Fibroblast of villous mesenchyme (primary cell): ENCODE results near the gene JAG1. TPM values are rescaled to one million over a fixed set of nuclear protein-coding genes. Genes with fewer than 3 reads are reported as not detected.

Source experiments
- DNase-seq: peaks from one replicate; pipeline ENCODE4 v3.0.0-alpha.2; 2010; ENCODE audit warnings: low read depth
- H3K4me3 ChIP-seq: 2 replicates; pipeline ENCODE4 v1.5.1; 2011; ENCODE audit warnings: low read depth, mild to moderate bottlenecking, low read length
- total RNA-seq: library from RNA; depleted of rRNA; stranded (reverse); fragments of >200 nt; gene quantifications from 2 replicates; pipeline ENCODE4 v1.2.3, GENCODE V29; 2012
- TF ChIP-seq, protein P1 (sequence below): IDR thresholded peaks from 2 replicates; pipeline ENCODE4 v1.5.1; 2012; ENCODE audit warnings: low read depth, mild to moderate bottlenecking, low read length; ENCODE audit not compliant: insufficient read depth

The JAG1 gene
- total RNA-seq, 1 donor: 12.1 TPM

DNA sequence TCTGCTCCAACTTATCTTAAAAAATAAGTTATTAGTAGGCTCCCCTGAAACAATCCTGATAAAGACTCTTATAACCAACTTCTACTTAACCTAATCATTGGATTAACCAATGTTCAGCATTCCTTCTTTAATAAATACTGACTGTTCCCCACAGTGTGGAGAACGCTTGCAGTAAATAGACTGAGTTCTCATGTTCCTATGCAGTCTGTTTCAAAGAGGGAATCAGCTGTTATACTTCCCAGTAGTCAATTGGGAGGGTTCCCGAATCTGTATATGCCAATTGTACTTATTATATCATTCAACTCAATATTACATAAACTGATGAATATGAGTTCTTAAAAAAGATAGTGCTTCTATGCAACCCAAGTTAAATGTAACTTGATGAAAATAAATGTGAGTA is 9.7 kb upstream of the JAG1 start:
- H3K4me3 ChIP-seq: no peak overlapping the region
- DNase-seq: no peak
- TF ChIP-seq, protein P1, sequence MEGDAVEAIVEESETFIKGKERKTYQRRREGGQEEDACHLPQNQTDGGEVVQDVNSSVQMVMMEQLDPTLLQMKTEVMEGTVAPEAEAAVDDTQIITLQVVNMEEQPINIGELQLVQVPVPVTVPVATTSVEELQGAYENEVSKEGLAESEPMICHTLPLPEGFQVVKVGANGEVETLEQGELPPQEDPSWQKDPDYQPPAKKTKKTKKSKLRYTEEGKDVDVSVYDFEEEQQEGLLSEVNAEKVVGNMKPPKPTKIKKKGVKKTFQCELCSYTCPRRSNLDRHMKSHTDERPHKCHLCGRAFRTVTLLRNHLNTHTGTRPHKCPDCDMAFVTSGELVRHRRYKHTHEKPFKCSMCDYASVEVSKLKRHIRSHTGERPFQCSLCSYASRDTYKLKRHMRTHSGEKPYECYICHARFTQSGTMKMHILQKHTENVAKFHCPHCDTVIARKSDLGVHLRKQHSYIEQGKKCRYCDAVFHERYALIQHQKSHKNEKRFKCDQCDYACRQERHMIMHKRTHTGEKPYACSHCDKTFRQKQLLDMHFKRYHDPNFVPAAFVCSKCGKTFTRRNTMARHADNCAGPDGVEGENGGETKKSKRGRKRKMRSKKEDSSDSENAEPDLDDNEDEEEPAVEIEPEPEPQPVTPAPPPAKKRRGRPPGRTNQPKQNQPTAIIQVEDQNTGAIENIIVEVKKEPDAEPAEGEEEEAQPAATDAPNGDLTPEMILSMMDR: no peak

DNA sequence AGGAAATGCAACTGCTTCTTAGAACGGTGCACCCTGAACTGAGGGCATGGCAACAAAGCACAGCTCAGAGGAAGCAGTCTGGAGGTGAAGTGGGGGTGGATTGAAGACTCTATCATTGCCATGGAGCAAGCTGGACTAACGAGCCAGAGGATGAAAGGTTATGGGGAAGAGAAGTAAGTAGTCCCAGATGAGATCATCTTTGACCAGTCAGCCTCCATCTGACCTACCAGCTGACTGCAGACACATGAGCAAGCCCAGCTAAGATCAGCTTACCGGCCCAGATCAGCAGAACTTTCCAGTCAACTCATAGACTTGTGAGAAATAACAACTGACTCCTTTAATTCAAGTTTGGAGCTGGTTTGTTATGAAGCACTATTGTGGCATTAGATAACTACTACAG is 9.1 kb upstream of the JAG1 start:
- H3K4me3 ChIP-seq: no peak overlapping the region
- TF ChIP-seq, protein P1: no peak
- no peak for DNase-seq

DNA sequence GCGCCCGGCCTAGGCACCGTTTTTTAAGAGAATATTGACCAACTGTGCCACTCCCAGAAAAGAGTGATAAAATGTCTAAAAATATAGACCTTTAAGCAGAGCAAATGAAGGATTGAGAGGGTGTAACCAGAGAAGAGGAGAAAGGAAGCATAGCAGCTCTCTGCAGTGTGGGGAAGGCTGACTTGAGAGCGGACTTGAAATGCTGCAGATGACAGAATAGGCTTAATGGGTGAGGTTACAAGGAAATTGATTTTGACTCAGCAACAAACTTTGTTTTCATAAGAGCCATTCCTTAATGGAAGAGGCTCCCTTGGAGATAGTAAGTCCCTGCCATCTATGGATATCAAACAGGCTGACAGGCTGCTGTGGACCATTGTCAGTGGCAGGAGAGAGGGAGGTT is 7.7 kb upstream of the JAG1 start:
- TF ChIP-seq, protein P1: no peak
- no peak for DNase-seq
- no peak overlapping the region for H3K4me3 ChIP-seq

DNA sequence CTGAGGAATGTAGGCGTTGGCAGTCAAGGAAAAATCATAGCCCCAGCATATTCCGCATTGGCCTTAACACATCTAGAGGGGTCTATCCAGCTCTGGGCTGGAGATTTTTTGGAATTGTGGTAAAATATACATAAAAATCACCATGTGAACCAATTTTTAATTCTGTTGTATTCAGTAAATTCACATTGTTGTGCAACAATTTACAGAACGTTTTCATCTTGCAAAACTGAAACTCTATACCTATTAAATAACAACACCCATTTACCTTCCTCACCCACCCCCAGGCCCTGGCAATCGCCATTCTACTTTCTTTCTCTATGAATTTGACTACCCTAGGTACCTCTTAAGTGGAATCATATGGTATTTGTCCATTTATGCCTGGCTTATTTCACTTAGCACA is 6.8 kb upstream of the JAG1 start:
- no peak for DNase-seq
- TF ChIP-seq, protein P1: no peak
- H3K4me3 ChIP-seq: no peak overlapping the region

DNA sequence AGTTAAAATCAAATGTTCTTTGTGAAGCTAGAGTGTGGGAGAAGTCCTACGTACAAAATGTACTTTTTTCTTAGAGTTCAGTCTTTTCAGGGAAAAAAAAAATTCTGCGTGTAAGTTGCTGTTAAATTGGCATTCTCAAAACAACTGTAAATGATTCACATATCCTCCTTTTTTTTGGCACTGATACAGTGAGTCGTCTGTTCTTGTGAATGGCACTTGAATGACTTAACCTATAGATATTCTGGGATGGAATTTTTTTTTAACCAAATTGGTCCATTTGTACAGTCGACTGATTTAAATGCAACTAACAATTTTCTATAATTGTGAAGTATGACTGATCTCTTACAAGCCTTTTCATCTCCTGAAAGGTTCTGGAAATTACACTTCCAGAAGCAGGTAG is 5.5 kb upstream of the JAG1 start:
- H3K4me3 ChIP-seq: no peak overlapping the region
- DNase-seq: no peak
- TF ChIP-seq, protein P1: no peak

DNA sequence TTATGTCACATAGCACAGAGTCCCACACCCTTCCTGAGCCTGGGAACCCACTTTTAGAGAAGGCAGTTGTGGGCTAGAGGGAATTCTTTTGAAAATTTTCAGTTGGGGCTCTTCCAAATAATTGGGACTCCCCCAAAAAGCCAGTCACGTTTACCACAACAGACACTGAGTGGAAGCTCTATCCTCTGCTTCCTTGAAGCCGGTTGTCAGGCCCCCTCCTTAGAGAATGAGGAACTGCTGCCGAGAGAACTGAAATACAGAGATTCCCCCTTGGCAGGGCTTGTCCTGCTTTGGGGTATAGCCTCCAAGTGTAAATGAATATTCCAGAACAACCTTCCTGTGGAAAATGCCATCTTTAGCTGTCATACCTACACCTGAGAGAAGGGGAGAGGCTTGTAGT is 2.7 kb upstream of the JAG1 start:
- TF ChIP-seq, protein P1: no peak
- no peak overlapping the region for H3K4me3 ChIP-seq
- DNase-seq: no peak

DNA sequence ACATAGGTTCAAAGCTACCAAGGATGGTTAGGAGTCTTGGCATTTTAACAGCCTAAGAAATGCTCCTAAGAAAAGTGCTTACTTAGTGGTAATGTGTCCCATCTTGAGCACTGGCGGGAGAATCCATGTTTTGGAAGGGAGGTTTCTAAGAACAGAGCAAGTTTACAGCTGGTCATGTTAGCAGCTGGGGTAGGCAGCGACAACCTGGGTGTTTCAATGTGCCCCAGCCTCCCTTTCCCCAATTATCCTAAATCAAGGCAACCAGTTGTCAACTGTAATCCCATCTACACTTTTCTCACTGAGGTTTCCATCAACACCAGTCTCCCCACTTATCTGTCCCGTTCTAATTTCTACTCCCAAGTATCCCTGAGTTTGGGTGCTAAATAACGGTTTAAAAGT is 1.6 kb upstream of the JAG1 start:
- H3K4me3 ChIP-seq: no peak overlapping the region
- no peak for DNase-seq
- TF ChIP-seq, protein P1: no peak
